Measurements from ENCODE around the gene MPND. TPM values are rescaled to one million over a fixed set of nuclear protein-coding genes. Genes with fewer than 3 reads are reported as not detected.

Gene MPND
- total RNA-seq, 1 experiment from 2014 or later: 22.6 TPM

GRCh38 chr19:4300589-4300988 is 42.8 kb upstream of the MPND start:
- intact Hi-C loops (cut with micrococcal nuclease; ENCODE audit: unreplicated experiment): no loop called here
- no peaks in the 10 kb centered on the region for H3K9me3 ChIP-seq (ENCODE audit: low read depth, low read length, poor library complexity, severe bottlenecking)
- H3K4me1 ChIP-seq (ENCODE audit: insufficient read depth, low read length, poor library complexity, severe bottlenecking): peaks cover 5% of the 10 kb centered on the region
- no peaks in the 10 kb centered on the region for H3K36me3 ChIP-seq (ENCODE audit: insufficient read depth, low read length, poor library complexity, severe bottlenecking)
- ChIA-PET CTCF (no interaction called here), POLR2A (ENCODE audit: low non-redundant PET) (no interaction called here)
- TF ChIP-seq CTCF (conservative IDR thresholded peaks at IDR 0.05; ENCODE audit: low read depth, low read length): no peak
- TF ChIP-seq EZH2 (IDR thresholded peaks at IDR 0.05; ENCODE audit: borderline replicate concordance, low read depth, low read length, poor library complexity, severe bottlenecking): no peak
- H3K27me3 ChIP-seq (replicated peaks; ENCODE audit: insufficient read depth, low read depth, low read length, poor library complexity): no peaks in the 10 kb centered on the region
- no TSS peak for BruUV-seq (replicated peaks)
- no peak overlapping the region for H3K27ac ChIP-seq (ENCODE audit: low read depth, low read length, poor library complexity, severe bottlenecking)
- no peak for DNase-seq (ENCODE audit: low spot score)
- H3K4me3 ChIP-seq (ENCODE audit: low read depth, low read length, poor library complexity, severe bottlenecking): no peak overlapping the region

- DNase-seq (ENCODE audit: low spot score): no peak
- CTCF ChIA-PET: no interaction called here
- TF ChIP-seq EZH2 (IDR thresholded peaks at IDR 0.05; ENCODE audit: borderline replicate concordance, low read depth, low read length, poor library complexity, severe bottlenecking): no peak
- no peak for TF ChIP-seq CTCF (conservative IDR thresholded peaks at IDR 0.05; ENCODE audit: low read depth, low read length)
- no TSS peak for BruUV-seq (replicated peaks)
- no peaks in the 10 kb centered on the region for H3K36me3 ChIP-seq (ENCODE audit: insufficient read depth, low read length, poor library complexity, severe bottlenecking)
- POLR2A ChIA-PET (ENCODE audit: low non-redundant PET): no interaction called here
- H3K4me1 ChIP-seq (ENCODE audit: insufficient read depth, low read length, poor library complexity, severe bottlenecking): peaks cover 2% of the 10 kb centered on the region
- intact Hi-C loops (cut with micrococcal nuclease; ENCODE audit: unreplicated experiment): no loop called here
- H3K27me3 ChIP-seq (replicated peaks; ENCODE audit: insufficient read depth, low read depth, low read length, poor library complexity): no peaks in the 10 kb centered on the region
- H3K4me3 ChIP-seq (ENCODE audit: low read depth, low read length, poor library complexity, severe bottlenecking): no peak overlapping the region
- H3K9me3 ChIP-seq (ENCODE audit: low read depth, low read length, poor library complexity, severe bottlenecking): no peaks in the 10 kb centered on the region
- H3K27ac ChIP-seq (ENCODE audit: low read depth, low read length, poor library complexity, severe bottlenecking): no peak overlapping the region
These were observed 41.6 kb upstream of the MPND start for GRCh38 chr19:4301590-4302242.

DNA sequence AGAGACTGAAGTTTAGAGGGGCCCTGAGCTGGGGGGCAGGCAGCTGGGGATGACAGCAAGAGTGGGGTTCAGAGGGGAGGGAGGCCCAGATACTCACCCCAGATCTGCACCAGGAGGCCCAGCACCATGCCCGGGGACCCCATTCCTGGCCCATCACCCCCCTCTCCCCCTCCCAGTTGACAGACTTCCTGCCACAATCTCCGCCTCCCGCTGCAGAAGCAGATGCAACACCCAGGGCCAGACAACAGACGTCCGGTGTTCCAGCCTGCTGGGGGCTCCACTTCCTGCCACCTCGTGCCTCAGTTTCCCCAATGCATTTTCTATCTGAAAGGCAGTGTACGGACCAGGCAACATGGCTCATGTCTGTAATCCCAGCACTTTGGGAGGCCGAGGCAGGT is 41.1 kb upstream of the MPND start, which contains the start of gene TMIGD2:
TMIGD2 (minus strand) TSS at position 147 of the 398 bp plus-strand sequence; CDS start at position 143, 4 bp downstream.
- CTCF ChIA-PET: no interaction called here
- no peak within 1 kb of the TSS for H3K27ac ChIP-seq (ENCODE audit: low read depth, low read length, poor library complexity, severe bottlenecking)
- POLR2A ChIA-PET (ENCODE audit: low non-redundant PET): no interaction called here
- intact Hi-C loops (cut with micrococcal nuclease; ENCODE audit: unreplicated experiment): no loop called here
- no peak for TF ChIP-seq CTCF (conservative IDR thresholded peaks at IDR 0.05; ENCODE audit: low read depth, low read length)
- TF ChIP-seq EZH2 (IDR thresholded peaks at IDR 0.05; ENCODE audit: borderline replicate concordance, low read depth, low read length, poor library complexity, severe bottlenecking): no peak
- BruUV-seq (replicated peaks): no TSS peak
- H3K27me3 ChIP-seq (replicated peaks; ENCODE audit: insufficient read depth, low read depth, low read length, poor library complexity): no peaks in the 10 kb centered on the region
- no peak for DNase-seq (ENCODE audit: low spot score)
- no peaks in the 10 kb centered on the region for H3K9me3 ChIP-seq (ENCODE audit: low read depth, low read length, poor library complexity, severe bottlenecking)
- no peaks in the 10 kb centered on the region for H3K36me3 ChIP-seq (ENCODE audit: insufficient read depth, low read length, poor library complexity, severe bottlenecking)
- H3K4me3 ChIP-seq (ENCODE audit: low read depth, low read length, poor library complexity, severe bottlenecking): no peak within 1 kb of the TSS
- H3K4me1 ChIP-seq (ENCODE audit: insufficient read depth, low read length, poor library complexity, severe bottlenecking): no peaks in the 10 kb centered on the region

Measured in A673 (cell line).